ENCODE data around the gene EIF2B5. TPM values are rescaled to one million over a fixed set of nuclear protein-coding genes. Genes with fewer than 3 reads are reported as not detected.

EIF2B5 gene
- total and polyA plus RNA-seq, 7 donors = 26.0 to 48.1 (median 33.2) TPM

GRCh38 chr3:184175506-184175905 is 40.3 kb downstream of the EIF2B5 start:
- TF ChIP-seq POLR2A (IDR thresholded peaks at IDR 0.05) (no peak), POLR2AphosphoS5 (IDR thresholded peaks at IDR 0.05) (no peak), EP300 (IDR thresholded peaks at IDR 0.05) (no peak)
- TF ChIP-seq, protein P1, sequence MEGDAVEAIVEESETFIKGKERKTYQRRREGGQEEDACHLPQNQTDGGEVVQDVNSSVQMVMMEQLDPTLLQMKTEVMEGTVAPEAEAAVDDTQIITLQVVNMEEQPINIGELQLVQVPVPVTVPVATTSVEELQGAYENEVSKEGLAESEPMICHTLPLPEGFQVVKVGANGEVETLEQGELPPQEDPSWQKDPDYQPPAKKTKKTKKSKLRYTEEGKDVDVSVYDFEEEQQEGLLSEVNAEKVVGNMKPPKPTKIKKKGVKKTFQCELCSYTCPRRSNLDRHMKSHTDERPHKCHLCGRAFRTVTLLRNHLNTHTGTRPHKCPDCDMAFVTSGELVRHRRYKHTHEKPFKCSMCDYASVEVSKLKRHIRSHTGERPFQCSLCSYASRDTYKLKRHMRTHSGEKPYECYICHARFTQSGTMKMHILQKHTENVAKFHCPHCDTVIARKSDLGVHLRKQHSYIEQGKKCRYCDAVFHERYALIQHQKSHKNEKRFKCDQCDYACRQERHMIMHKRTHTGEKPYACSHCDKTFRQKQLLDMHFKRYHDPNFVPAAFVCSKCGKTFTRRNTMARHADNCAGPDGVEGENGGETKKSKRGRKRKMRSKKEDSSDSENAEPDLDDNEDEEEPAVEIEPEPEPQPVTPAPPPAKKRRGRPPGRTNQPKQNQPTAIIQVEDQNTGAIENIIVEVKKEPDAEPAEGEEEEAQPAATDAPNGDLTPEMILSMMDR (IDR thresholded peaks at IDR 0.05) = no peak
- DNase-seq = no peak
- 20 to 25% methylated on average over 8 of the region's 8 CpGs for WGBS, 2 donors
- Histone ChIP-seq H3K27me3 (no peaks in the 10 kb centered on the region), H3K27ac (peak overlapping the region; percentile 93 to 98 (median 96)), H3K36me3 (peaks cover 12 to 59% (median 45%) of the 10 kb centered on the region in 4 donors), H3K4me3 (peak overlapping the region; percentile 87 to 99 (median 94)), H3K4me1 (peaks cover 0 to 49% (median 38%) of the 10 kb centered on the region in 4 donors), H3K9me3 (no peaks in the 10 kb centered on the region)
- intact Hi-C loops (cut with DNase I) = loop anchor here (1.0 to 2.0 kb wide), 2 partner anchors 10 to 21 kb away; partner anchors contain the start of gene DVL3

- DNase-seq = no peak
- WGBS, 2 donors = 68 to 70% methylated on average over 3 of the region's 3 CpGs
- Histone ChIP-seq H3K36me3 (peaks cover 15 to 59% (median 45%) of the 10 kb centered on the region in 4 donors), H3K27ac (peak overlapping the region; percentile 93 to 98 (median 96)), H3K27me3 (no peaks in the 10 kb centered on the region), H3K4me3 (peak overlapping the region; percentile 87 to 99 (median 94)), H3K9me3 (no peaks in the 10 kb centered on the region), H3K4me1 (peaks cover 0 to 51% (median 38%) of the 10 kb centered on the region in 4 donors)
- intact Hi-C loops (cut with DNase I) = loop anchor here (1.0 to 2.0 kb wide), 2 partner anchors 9 to 21 kb away; partner anchors contain the start of gene DVL3
- TF ChIP-seq, protein P1 (IDR thresholded peaks at IDR 0.05) = no peak
- TF ChIP-seq EP300 (IDR thresholded peaks at IDR 0.05) (no peak), POLR2A (IDR thresholded peaks at IDR 0.05) (no peak), POLR2AphosphoS5 (IDR thresholded peaks at IDR 0.05) (no peak)
These were observed 40.8 kb downstream of the EIF2B5 start for GRCh38 chr3:184175981-184176376.

- peak; percentile 87 for DNase-seq
- WGBS, 2 donors = 68 to 83% methylated on average over 19 of the region's 19 CpGs
- Histone ChIP-seq H3K9me3 (no peaks in the 10 kb centered on the region), H3K4me1 (peaks cover 0 to 51% (median 38%) of the 10 kb centered on the region in 4 donors), H3K27ac (peak overlapping the region; percentile 93 to 98 (median 96)), H3K36me3 (peaks cover 21 to 59% (median 45%) of the 10 kb centered on the region in 4 donors), H3K4me3 (peak overlapping the region; percentile 87 to 99 (median 94)), H3K27me3 (no peaks in the 10 kb centered on the region)
- no peak for TF ChIP-seq POLR2A (IDR thresholded peaks at IDR 0.05)
- TF ChIP-seq POLR2AphosphoS5 (IDR thresholded peaks at IDR 0.05) = peak in 2 of 4 donors; percentile 49 to 58
- TF ChIP-seq, protein P1 (IDR thresholded peaks at IDR 0.05) = no peak
- intact Hi-C loops (cut with DNase I) = no loop called here
These were observed 41.5 kb downstream of the EIF2B5 start for GRCh38 chr3:184176377-184177330.

DNA sequence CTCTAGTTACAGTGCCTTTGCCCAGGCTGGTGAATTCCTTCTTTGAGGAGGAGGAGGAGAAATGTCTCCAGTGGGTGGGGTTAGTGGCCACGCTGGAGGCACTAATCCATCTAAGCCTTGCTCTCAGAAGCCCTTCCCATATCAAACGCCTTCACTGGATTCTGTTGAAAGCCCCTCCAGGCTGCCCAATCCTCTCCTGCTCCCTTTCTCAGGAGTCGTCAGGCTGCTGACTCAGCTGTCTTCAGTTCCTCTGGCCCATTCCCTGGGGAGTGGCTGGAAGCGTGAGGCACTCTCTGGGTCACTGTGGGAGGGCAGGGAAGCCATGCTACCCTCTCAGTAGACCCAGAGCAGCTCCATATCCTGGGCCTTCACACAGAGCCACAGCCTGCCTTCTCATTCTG is 42.2 kb downstream of the EIF2B5 start:
- H3K36me3 ChIP-seq = peaks cover 28 to 59% (median 50%) of the 10 kb centered on the region in 4 donors
- 56 to 80% methylated on average over 4 of the region's 4 CpGs for WGBS, 2 donors
- peak overlapping the region; percentile 93 to 98 (median 96) for H3K27ac ChIP-seq
- H3K4me3 ChIP-seq = peak overlapping the region in 2 of 4 donors; percentile 87 to 96
- H3K27me3 ChIP-seq = no peaks in the 10 kb centered on the region
- H3K4me1 ChIP-seq = peaks cover 0 to 51% (median 38%) of the 10 kb centered on the region in 4 donors
- intact Hi-C loops (cut with DNase I) = no loop called here
- no peak for TF ChIP-seq POLR2A (IDR thresholded peaks at IDR 0.05)
- TF ChIP-seq EP300 (IDR thresholded peaks at IDR 0.05) = no peak
- TF ChIP-seq, protein P1 (IDR thresholded peaks at IDR 0.05) = no peak
- no peak for TF ChIP-seq POLR2AphosphoS5 (IDR thresholded peaks at IDR 0.05)
- DNase-seq = no peak
- H3K9me3 ChIP-seq = no peaks in the 10 kb centered on the region

Measured in sigmoid colon (tissue), 7 donors.